Activated naive CD4-positive, alpha-beta T cell treated with anti-CD3 and anti-CD28 coated beads, Interleukin-2, amount 50 U/mL, for 72 hours (primary cell): ENCODE data around the gene TP53AIP1. TPM values are rescaled to one million over a fixed set of nuclear protein-coding genes. Genes with fewer than 3 reads are reported as not detected.
A peak's percentile ranks its signal among the peaks of the same experiment; 100 is the strongest.

Experiments used
- ATAC-seq, 2 donors: fragments of 150-1000 bp; cut with Tn5 transposase; 2 replicates each; pipeline ENCODE4 v1.10.0; 2021; ENCODE audit warnings: mild to moderate bottlenecking in 2 of 2, moderate library complexity in 2 of 2
- DNase-seq, 2 donors: peaks; one replicate each; pipeline ENCODE4 v3.0.0; 2021 to 2022; ENCODE audit warnings: low spot score in 2 of 2
- H3K27ac Mint-ChIP-seq, 2 donors: one replicate each; pipeline ENCODE4 v1.8.0; 2022; ENCODE audit warnings: mild to moderate bottlenecking in 2 of 2, mixed read lengths in 2 of 2
- H3K36me3 Mint-ChIP-seq, 2 donors: one replicate each; pipeline ENCODE4 v1.8.0; 2022; ENCODE audit warnings: mixed read lengths in 2 of 2
- H3K9me3 Mint-ChIP-seq, 2 donors: one replicate each; pipeline ENCODE4 v1.8.0; 2022; ENCODE audit warnings: mixed read lengths in 2 of 2
- total RNA-seq, 2 donors: library from RNA; stranded (reverse); gene quantifications; one replicate each; pipeline ENCODE4 v1.2.3, GENCODE V29; 2022

Gene TP53AIP1
- not detected for total RNA-seq

DNA sequence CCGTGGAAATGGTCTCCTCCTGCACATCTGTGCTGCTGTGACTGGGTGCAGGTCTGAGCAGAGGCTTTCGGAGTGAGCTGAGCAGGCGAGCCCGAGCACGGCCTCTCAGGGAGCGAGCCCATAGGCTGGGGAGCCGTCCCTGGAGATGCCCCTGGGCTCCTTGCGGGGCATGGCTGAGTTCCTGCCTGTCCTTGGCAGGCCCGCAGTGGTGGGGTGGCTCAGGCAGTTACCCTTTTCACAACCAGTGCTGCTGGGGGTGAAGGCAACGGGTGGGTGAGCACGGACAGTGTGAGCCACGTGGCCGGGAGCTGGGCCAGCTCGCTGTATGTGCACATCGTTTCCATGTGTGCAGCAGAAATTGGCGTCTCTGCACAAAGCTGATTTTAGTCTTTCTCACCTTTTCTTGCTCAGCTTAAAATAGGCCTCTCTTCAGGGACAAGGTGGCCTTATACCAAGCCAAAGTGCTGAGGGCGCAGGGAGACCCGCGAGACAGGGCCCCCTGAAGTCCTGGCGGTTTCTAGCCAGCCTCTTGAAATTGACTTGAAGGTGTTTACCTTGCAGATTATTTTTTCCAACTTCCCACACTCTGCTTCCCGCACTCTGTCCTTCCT lies at the start of gene TP53AIP1:
TSS of gene TP53AIP1 (minus strand) at position 55 of the 611 bp plus-strand sequence. CDS start 5,053 bp downstream, outside the sequence.
- peak in 1 of 2 donors; percentile 3 for ATAC-seq
- no peak for DNase-seq
- Mint-ChIP-seq H3K27ac (peak within 1 kb of the TSS in 1 of 2 donors; percentile 45), H3K9me3 (no peaks in the 10 kb centered on the region), H3K36me3 (no peaks in the 10 kb centered on the region)

DNA sequence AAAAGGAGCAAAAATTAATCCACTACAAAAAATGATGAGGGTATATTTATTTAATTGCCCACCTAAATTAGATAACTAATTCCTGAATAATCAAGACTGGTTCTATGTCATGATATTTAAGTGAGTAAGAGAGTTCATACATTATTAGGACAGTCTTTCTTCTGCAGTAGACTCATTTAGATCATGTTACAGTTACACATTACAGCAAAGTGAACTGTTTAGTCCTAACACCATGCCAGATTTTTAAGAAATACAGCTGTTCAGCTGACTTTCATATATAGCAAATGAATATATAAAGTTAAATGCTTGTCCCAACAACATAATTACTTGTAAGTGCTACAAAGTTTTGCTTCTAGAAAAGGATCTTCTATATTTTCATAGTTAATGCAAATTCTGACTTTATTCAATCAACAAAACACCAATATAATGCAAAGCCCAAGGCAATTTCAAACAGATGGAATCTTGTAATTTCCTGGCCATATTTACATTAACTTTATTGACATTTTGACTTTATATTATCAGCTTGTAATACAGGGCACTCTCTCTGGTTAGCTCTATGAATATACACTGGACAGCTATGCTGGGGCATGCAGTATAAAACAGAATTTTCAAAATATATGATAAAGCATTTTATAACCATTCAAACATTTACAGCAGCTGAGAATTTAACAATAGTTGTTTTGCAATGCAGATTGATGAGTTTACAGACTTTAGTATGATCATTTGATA lies 45.7 kb upstream of the TP53AIP1 start:
- H3K36me3 Mint-ChIP-seq: no peaks in the 10 kb centered on the region
- ATAC-seq: no peak

DNA sequence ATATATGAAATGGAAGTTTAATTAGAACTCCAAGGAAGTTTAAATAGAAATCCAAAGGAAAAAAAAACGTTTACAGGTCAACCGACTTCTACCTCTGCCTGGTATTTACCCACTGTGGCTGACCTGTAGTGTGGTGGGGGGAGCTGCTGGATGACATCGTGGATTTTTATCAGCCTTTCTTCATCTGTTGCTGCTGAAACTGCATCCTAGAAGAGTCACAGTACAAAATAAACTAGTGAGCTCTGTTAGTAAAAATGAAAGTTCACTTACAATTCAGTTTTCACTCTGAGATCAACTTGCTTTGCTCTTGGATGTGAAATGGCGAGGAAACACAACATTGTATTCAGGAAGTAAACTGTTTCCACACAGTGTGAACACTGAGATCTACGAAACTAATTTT lies 43.2 kb upstream of the TP53AIP1 start:
- no peaks in the 10 kb centered on the region for H3K36me3 Mint-ChIP-seq
- DNase-seq (no peak), ATAC-seq (peak in 1 of 2 donors; percentile 46)
- no peak overlapping the region for H3K27ac Mint-ChIP-seq
- peaks cover 0 to 7% of the 10 kb centered on the region in 2 donors for H3K9me3 Mint-ChIP-seq

More for the DNA sequence above, 45.7 kb upstream of the TP53AIP1 start:
- no peak for DNase-seq
- Mint-ChIP-seq H3K9me3 (peaks cover 0 to 7% of the 10 kb centered on the region in 2 donors), H3K27ac (no peak overlapping the region)

DNA sequence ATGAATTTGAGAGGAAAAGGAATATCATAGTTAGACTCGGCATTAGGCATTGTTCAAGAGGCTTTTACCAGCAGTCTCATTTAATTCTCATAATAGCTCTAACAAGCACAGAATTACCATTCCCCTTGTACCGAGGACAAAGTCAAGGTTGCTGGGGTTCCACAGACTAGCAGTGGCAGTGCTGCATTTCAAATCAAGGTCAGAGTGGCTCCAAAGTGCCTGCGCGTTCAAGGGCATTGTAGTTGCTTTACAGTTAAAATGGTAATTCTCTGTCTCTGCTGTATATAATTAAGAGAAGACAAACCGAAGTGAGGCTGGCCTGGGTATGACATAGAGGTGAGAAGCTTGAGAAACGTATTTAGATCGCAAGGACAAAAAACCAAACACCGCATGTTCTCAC lies 40.4 kb upstream of the TP53AIP1 start:
- H3K36me3 Mint-ChIP-seq: no peaks in the 10 kb centered on the region
- ATAC-seq: no peak
- H3K27ac Mint-ChIP-seq: no peak overlapping the region
- DNase-seq: no peak
- H3K9me3 Mint-ChIP-seq: no peaks in the 10 kb centered on the region

DNA sequence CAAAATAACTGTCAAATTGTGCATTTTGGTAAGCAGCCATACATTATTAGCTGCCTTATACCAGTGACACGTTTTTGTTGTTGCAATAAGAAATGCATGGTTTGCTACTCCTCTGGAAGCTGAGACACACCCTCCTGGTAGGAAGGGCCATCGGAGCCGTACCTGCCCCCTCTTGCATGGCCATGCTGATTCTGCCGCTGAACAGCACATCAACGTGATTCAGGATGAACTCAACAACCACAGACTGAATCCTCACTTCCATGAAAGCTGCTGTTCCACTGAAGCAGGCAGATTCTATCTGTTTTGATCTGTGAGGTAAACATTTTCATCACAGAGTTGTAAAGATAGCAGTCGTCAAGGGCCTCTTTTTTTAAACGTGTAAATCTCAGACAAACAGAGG lies 38.6 kb upstream of the TP53AIP1 start:
- Mint-ChIP-seq H3K27ac (no peak overlapping the region), H3K36me3 (no peaks in the 10 kb centered on the region), H3K9me3 (no peaks in the 10 kb centered on the region)
- DNase-seq: no peak
- ATAC-seq: no peak

DNA sequence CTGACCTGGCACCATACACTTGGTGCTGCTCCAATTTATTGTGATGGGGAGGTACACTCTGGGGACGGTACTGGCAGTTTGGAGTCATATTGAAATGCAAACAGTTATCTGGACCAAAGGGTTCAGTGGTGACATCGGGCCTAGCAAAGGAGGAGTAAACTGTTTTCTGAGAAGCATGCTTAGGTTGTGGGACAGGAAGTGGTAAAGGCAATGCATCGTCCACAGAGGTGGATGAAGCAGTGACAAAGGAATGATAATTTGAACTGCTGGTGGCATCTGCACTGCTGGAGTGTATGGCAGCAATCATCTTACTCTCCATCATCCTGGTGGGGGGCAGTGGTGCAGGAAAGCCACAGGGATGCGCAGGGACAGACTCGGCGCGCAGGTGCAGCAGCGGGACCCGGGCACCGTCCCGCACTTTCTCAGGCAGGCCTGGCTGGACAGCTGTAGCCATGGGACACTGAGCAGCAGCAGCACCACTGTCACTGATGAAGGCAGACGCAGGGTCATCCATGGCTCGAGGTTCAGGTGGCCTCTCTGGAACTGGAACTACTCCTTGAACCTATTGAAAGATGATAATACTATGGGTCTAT lies 28.0 kb upstream of the TP53AIP1 start:
- H3K36me3 Mint-ChIP-seq: peaks cover 0 to 8% of the 10 kb centered on the region in 2 donors
- DNase-seq: no peak
- H3K27ac Mint-ChIP-seq: peak overlapping the region in 1 of 2 donors; percentile 3
- H3K9me3 Mint-ChIP-seq: no peaks in the 10 kb centered on the region
- peak in 1 of 2 donors; percentile 18 for ATAC-seq

DNA sequence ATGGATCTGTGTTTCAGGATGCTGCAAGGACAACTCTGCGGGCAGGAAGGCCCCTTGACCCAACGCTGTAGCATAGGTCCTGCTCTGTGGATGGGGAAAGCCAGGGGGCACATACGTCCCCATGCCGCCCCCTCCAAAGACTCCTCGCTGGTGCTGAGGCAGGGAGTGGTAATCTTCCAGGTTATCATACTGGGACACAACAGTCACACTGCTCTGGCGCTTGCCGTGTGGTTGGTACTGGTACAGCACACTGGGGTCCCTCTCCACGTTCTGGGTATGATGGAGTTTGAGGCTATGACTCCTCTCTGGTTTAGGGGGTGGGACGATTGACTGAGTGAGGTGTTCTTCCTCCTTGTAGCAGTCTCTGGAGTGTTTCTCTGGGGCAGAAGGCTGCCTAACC lies 26.2 kb upstream of the TP53AIP1 start:
- ATAC-seq: peak in 1 of 2 donors; percentile 29
- H3K36me3 Mint-ChIP-seq: peaks cover 0 to 8% of the 10 kb centered on the region in 2 donors
- H3K9me3 Mint-ChIP-seq: no peaks in the 10 kb centered on the region
- no peak overlapping the region for H3K27ac Mint-ChIP-seq
- DNase-seq: no peak

- ATAC-seq: no peak
- no peak for DNase-seq
- no peak overlapping the region for H3K27ac Mint-ChIP-seq
- H3K36me3 Mint-ChIP-seq: peaks cover 0 to 8% of the 10 kb centered on the region in 2 donors
- no peaks in the 10 kb centered on the region for H3K9me3 Mint-ChIP-seq
Observed at GRCh38 chr11:128967578-128967977, 24.9 kb upstream of the TP53AIP1 start.

- H3K27ac Mint-ChIP-seq: no peak overlapping the region
- DNase-seq (no peak), ATAC-seq (peak; percentile 70 to 74)
- peaks cover 0 to 8% of the 10 kb centered on the region in 2 donors for H3K36me3 Mint-ChIP-seq
- H3K9me3 Mint-ChIP-seq: no peaks in the 10 kb centered on the region
Observed at GRCh38 chr11:128965485-128965884, 22.8 kb upstream of the TP53AIP1 start.

DNA sequence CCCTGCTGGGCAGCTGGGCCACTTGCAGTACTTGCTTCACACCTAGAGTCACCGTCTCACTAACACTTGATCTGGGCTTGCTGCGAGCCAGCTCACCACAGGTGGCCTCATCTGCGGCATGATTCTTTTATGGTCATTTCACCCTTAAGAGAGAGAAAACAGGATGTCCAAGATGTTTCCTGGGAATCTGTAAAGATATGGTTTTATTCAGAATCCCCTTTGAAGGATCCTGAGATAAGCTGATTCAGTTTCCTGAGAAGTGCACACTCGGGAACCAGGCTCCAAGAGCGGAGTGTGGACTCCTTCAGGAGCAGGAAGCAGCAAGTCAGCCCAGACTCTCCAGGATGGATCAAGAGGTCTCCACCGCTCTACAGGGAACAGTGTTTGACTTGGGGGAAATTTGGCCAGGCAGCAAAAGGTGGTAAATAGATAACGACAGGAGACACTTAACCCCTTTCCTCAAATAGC lies 21.8 kb upstream of the TP53AIP1 start:
- H3K27ac Mint-ChIP-seq: no peak overlapping the region
- H3K9me3 Mint-ChIP-seq: no peaks in the 10 kb centered on the region
- H3K36me3 Mint-ChIP-seq: no peaks in the 10 kb centered on the region
- DNase-seq (no peak), ATAC-seq (no peak)

DNA sequence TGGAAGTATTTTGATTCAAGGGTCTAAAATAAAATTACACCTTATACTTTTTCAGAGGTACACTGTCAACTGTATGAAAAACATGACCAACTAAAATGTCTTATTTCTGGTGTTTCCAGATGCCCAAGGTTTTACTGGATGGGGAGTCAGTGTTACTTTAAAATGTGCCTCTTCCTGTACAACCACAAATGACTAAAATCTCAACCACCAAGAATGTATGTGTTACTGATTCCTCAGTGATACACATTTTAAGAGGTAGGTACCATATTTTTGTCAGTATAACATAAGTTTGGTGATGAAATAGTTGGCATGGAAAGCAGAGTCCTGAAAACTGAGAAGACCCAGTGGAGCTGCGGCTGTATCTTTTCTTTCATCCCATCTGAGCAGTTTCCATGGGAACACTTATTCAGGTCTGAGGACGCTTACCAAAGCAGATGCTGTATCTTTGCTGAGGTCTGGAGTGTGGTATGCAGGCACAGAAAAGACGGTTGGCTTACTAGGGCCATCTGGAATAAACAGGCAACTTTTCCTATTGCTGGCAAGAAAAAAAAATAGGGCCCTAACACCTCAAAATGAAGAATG lies 21.2 kb upstream of the TP53AIP1 start:
- H3K27ac Mint-ChIP-seq: no peak overlapping the region
- no peaks in the 10 kb centered on the region for H3K36me3 Mint-ChIP-seq
- DNase-seq (no peak), ATAC-seq (peak; percentile 70 to 79)
- no peaks in the 10 kb centered on the region for H3K9me3 Mint-ChIP-seq

- Mint-ChIP-seq H3K27ac (no peak overlapping the region), H3K9me3 (no peaks in the 10 kb centered on the region), H3K36me3 (no peaks in the 10 kb centered on the region)
- DNase-seq (no peak), ATAC-seq (no peak)
Observed at GRCh38 chr11:128962896-128963295, 20.2 kb upstream of the TP53AIP1 start.

DNA sequence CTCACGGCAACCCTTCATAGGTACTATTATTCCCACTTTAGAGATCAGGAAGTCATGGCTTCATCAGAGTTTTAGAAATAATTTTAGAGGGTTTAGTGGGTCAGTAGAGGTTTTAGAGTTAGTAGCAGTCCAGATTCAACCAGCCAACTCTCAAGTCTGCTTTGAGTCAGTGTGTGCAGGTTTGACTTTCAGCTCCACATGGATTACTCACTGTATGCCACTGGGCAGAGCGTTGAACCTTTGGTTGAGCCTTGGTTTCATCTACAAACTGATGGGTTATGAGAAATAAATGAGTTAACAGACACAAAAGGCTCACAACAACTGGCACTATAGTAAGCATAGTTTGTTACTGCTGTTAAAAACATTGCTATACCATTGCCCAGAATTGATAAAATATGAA lies 19.0 kb upstream of the TP53AIP1 start:
- no peak overlapping the region for H3K27ac Mint-ChIP-seq
- DNase-seq (no peak), ATAC-seq (peak; percentile 19 to 56)
- no peaks in the 10 kb centered on the region for H3K9me3 Mint-ChIP-seq
- H3K36me3 Mint-ChIP-seq: no peaks in the 10 kb centered on the region

GRCh38 chr11:128957202-128957482 lies 14.5 kb upstream of the TP53AIP1 start:
- Mint-ChIP-seq H3K9me3 (no peaks in the 10 kb centered on the region), H3K36me3 (no peaks in the 10 kb centered on the region), H3K27ac (no peak overlapping the region)
- no peak for ATAC-seq
- no peak for DNase-seq

DNA sequence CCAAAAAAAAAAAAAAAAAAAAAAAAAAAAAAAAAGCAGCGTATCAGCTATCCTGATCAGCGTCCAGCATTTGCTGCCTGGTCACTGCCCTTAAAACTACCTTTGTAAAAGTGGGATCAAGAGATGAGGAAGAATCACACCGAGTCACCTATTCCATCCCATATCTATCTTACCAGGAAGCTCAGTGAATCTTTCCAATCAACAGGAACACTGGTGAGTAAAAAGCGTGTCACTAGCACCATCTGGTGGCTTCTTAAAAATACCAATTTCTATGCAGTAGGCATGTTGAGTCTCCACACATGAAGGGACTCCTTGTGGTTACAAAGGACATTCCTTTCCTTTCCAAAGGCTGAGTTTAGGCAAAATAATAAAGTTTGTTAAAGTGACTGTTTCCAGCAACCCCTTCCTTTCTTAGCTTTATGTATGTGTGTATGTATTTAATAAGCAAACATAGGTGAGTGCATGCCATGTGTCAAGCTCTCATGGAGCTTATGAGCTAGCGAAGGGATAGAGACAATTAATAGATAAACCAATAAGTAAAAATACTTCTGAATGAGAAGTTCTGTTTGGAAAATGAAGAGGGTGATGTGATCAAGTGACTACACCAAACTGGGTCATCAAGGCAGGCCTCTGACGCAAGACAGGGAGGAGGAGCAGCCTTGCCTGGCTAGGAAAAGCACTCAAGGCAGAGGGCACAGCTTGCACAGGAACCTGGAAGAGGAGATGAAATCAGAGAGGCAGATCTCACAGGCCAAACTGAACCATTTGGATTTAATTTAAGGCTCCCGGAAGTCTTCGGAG lies 13.9 kb upstream of the TP53AIP1 start:
- DNase-seq (peak in 1 of 2 donors; percentile 20), ATAC-seq (peak; percentile 59 to 66)
- no peaks in the 10 kb centered on the region for H3K36me3 Mint-ChIP-seq
- H3K9me3 Mint-ChIP-seq: no peaks in the 10 kb centered on the region
- peak overlapping the region in 1 of 2 donors; percentile 46 for H3K27ac Mint-ChIP-seq

GRCh38 chr11:128955636-128956035 lies 13.0 kb upstream of the TP53AIP1 start:
- H3K9me3 Mint-ChIP-seq: no peaks in the 10 kb centered on the region

GRCh38 chr11:128953151-128953550 lies 10.5 kb upstream of the TP53AIP1 start:
- no peaks in the 10 kb centered on the region for H3K9me3 Mint-ChIP-seq
- no peak overlapping the region for H3K27ac Mint-ChIP-seq
- no peak for DNase-seq
- H3K36me3 Mint-ChIP-seq: no peaks in the 10 kb centered on the region
- no peak for ATAC-seq

More at GRCh38 chr11:128955636-128956035, 13.0 kb upstream of the TP53AIP1 start:
- Mint-ChIP-seq H3K27ac (no peak overlapping the region), H3K36me3 (no peaks in the 10 kb centered on the region)
- DNase-seq (no peak), ATAC-seq (no peak)
